ENCODE data around the gene CRB1. TPM values are rescaled to one million over a fixed set of nuclear protein-coding genes. Genes with fewer than 3 reads are reported as not detected.

CRB1 gene
- total and polyA plus RNA-seq, 2 experiments from 2014 or later: 0.54 to 0.57 TPM

- TF ChIP-seq CTCF (IDR thresholded peaks at IDR 0.05; ENCODE audit: low read depth, low read length): no peak
- H3K9me3 ChIP-seq (ENCODE audit: low read depth): no peaks in the 10 kb centered on the region
- H3K27ac ChIP-seq: no peak overlapping the region
- DNase-seq (ENCODE audit: low read depth in 1 of 2, low spot score in 1 of 2): no peak
- H3K27me3 ChIP-seq: no peaks in the 10 kb centered on the region
- H3K4me1 ChIP-seq (ENCODE audit: low read depth): no peaks in the 10 kb centered on the region
- H3K4me3 ChIP-seq: no peak overlapping the region
- no peaks in the 10 kb centered on the region for H3K36me3 ChIP-seq
Observed at GRCh38 chr1:197465528-197466327, 197.7 kb downstream of the CRB1 start.

GRCh38 chr1:197466813-197467212, 198.8 kb downstream of the CRB1 start:
- Histone ChIP-seq H3K27me3 (no peaks in the 10 kb centered on the region), H3K4me1 (ENCODE audit: low read depth) (no peaks in the 10 kb centered on the region), H3K4me3 (no peak overlapping the region), H3K27ac (no peak overlapping the region), H3K36me3 (no peaks in the 10 kb centered on the region), H3K9me3 (ENCODE audit: low read depth) (no peaks in the 10 kb centered on the region)
- DNase-seq (ENCODE audit: low read depth in 1 of 2, low spot score in 1 of 2): no peak
- no peak for TF ChIP-seq CTCF (IDR thresholded peaks at IDR 0.05; ENCODE audit: low read depth, low read length)

- no peaks in the 10 kb centered on the region for H3K4me1 ChIP-seq (ENCODE audit: low read depth)
- H3K36me3 ChIP-seq: no peaks in the 10 kb centered on the region
- DNase-seq (ENCODE audit: low read depth in 1 of 2, low spot score in 1 of 2): peak in 1 of 2 donors; percentile 92
- H3K27me3 ChIP-seq: no peaks in the 10 kb centered on the region
- H3K27ac ChIP-seq: no peak overlapping the region
- no peak overlapping the region for H3K4me3 ChIP-seq
- no peaks in the 10 kb centered on the region for H3K9me3 ChIP-seq (ENCODE audit: low read depth)
- TF ChIP-seq CTCF (IDR thresholded peaks at IDR 0.05; ENCODE audit: low read depth, low read length): no peak
Observed at GRCh38 chr1:197467881-197468280, 199.8 kb downstream of the CRB1 start.

GRCh38 chr1:197468543-197469175, 200.6 kb downstream of the CRB1 start:
- Histone ChIP-seq H3K27ac (no peak overlapping the region), H3K4me1 (ENCODE audit: low read depth) (no peaks in the 10 kb centered on the region), H3K36me3 (no peaks in the 10 kb centered on the region), H3K4me3 (no peak overlapping the region), H3K27me3 (no peaks in the 10 kb centered on the region), H3K9me3 (ENCODE audit: low read depth) (no peaks in the 10 kb centered on the region)
- DNase-seq (ENCODE audit: low read depth in 1 of 2, low spot score in 1 of 2): no peak
- TF ChIP-seq CTCF (IDR thresholded peaks at IDR 0.05; ENCODE audit: low read depth, low read length): no peak

GRCh38 chr1:197469620-197470210, 201.7 kb downstream of the CRB1 start:
- no peaks in the 10 kb centered on the region for H3K4me1 ChIP-seq (ENCODE audit: low read depth)
- no peaks in the 10 kb centered on the region for H3K27me3 ChIP-seq
- no peak for TF ChIP-seq CTCF (IDR thresholded peaks at IDR 0.05; ENCODE audit: low read depth, low read length)
- H3K4me3 ChIP-seq: no peak overlapping the region
- DNase-seq (ENCODE audit: low read depth in 1 of 2, low spot score in 1 of 2): peak in 1 of 2 donors; percentile 36
- H3K9me3 ChIP-seq (ENCODE audit: low read depth): no peaks in the 10 kb centered on the region
- no peak overlapping the region for H3K27ac ChIP-seq
- H3K36me3 ChIP-seq: no peaks in the 10 kb centered on the region

All from cardiac muscle cell (in vitro differentiated cells and primary cell).